CD4-positive, alpha-beta T cell treated with Interleukin-12 subunit alpha and Interleukin-12 subunit beta, for 1 hour (primary cell): ENCODE measurements around the gene PRSS22.

Experiments used
- DNase-seq: peaks from one replicate; pipeline ENCODE4 v3.0.0-alpha.2; 2020

The PRSS22 gene

GRCh38 chr16:2857451-2858244, at the start of gene PRSS22:
Gene PRSS22 (minus strand): TSS chr16:2858170. CDS start chr16:2858104, 66 bp downstream.
- DNase-seq = no peak

DNA sequence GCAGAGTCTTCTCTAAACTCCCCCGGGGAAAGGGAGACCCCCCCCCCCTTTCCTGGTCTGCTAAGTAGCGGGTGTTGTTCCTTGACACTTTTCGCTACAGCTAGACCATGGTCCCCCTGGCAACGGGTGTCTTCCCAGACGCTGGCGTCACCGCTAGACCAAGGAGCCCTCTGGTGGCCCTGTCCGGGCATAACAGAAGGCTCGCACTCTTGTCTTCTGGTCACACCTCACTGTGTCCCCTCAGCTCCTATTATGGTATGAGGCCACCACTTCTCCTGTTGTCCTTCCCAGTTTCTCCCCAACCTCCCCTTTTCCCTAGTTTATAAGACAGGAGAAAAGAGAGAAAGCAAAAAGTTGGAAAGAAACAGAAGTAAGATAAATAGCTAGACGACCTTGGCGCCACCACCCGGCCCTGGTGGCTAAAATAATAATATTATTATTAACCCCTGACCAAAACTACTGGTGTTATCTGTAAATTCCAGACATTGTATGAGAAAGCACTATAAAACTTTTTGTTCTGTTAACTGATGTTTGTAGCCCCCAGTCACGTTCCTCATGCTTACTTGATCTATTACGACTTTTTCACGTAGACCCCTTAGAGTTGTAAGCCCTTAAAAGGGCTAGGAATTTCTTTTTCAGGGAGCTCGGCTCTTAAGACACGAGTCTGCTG, 49.2 kb upstream of the PRSS22 start:
- peak; percentile 71 for DNase-seq

DNA sequence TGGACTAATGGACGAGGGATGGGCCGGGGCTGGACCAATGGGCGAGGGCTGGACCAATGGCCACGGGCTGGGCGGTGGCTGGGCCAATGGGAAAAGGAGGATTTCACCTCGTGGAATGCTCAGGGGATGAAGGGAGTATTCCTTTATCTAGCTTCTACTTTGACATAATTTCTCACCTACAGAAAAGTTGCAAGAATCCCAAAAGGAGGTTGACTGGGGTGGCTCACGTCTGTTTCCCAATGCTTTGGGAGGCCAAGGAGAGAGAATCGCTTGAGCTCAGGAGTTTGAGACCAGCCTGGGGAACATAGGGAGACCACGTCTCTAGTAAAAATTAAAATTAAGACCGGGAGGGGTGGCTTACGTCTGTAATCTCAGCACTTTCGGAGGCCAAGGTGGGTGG, 48.0 kb upstream of the PRSS22 start:
- no peak for DNase-seq

- DNase-seq = peak; percentile 95
Observed at GRCh38 chr16:2905241-2905987, 47.4 kb upstream of the PRSS22 start.

- DNase-seq = no peak
Observed at GRCh38 chr16:2904922-2905240, 46.9 kb upstream of the PRSS22 start.

DNA sequence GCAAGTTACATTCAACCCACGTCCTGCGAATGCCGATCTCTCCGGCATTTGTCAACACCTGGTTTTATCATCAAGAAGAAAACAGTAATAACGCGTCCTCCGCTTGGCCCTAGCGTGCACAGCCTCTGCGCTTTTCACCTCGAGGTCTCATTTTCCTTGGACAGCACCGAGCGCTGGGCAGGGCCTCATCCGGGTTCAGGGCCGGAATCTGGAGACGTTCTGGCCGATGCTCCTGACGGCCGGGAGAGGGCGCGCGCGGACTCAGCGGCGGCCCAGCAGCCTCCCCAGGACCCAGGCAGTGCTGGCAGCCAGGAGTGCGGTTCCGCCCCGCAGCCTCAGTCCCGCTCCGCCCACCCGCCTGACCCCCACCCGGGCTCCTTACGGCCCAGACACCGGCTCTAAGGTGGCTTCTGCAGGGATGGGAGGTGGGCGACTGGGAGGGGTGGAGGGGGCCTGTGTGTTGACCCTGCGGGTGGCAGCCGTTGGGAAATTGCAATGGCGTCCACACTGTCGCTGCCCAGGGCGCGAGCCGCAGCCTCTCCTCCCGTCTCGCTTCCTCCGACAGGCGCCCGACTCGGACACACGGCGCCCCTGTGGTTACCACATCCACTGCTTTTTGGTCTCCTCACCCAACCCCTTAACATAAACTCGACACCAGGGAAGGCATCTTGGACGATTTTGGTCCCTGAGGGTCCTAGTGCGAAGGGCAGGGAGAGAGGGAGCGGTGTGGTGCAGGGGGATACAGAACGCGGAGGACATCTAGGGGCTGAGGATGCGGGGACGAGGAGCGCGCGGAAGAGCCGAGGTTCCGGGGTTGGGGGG, 46.3 kb upstream of the PRSS22 start:
- DNase-seq = peak; percentile 82

DNA sequence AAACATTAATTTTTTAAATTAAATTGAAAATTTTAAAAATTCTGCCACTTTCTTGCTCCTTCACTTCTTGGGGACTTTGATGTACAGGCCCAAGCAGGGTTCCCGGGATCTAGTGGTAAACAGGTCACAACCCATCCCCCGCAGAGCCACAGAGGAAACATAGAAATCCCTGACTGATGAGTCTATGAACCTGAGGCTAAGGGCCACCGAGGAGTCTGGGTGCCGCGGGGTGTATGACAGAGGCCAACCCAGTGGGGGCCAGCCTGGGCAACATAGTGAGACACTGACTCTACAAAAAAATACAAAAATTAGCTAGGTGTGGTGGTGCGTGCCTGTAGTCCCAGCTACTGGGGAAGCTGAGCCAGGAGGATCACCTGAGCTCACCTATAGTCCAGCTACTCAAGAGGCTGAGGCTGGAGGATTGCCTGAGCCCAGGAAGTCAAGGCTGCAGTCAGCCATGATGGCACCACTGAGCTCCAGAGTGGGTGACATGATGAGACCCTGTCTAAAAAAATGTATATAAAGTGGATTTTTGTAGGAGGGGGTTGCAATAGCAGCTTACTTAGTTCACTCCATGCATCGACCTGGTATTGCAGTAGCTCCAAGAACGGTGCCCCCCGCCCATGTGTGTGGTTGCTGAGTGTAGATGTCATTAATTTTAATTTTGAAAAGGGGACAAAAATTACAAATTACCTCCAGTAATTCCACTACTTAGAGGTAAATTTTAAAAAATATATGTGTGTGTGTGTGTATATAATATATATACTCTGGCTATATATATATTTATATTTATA, 44.6 kb upstream of the PRSS22 start:
- DNase-seq = no peak

DNA sequence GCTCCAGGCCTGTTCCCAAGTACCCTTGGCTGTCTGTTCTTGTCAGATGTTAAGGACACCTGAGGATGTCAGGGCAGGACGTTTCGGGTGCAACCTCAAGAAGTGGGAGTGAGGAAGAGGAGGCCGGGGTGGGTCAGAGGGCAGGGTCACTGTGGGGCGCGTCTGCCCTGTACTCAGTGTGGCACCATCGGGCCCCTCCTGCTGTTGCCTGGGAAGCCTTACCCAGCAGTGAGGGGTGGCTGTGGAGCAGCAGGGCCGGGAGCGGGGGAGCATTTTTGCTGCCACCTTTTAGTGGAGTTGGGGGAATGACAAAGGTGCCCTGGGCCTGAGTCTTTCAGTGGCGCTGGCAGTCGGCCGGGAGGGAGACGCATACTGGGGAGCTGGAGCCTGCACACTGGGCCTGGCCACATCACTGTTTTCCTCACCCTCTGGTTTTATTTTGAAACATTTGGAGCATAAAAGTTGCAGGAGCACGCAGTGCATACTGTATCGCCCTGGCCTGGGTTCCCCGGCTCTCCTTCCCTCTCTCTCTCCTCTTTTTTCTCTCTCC, 42.6 kb upstream of the PRSS22 start:
- DNase-seq = no peak

GRCh38 chr16:2899564-2900072, 41.6 kb upstream of the PRSS22 start:
- no peak for DNase-seq

GRCh38 chr16:2898831-2899563, 41.0 kb upstream of the PRSS22 start:
- no peak for DNase-seq

- no peak for DNase-seq
Observed at GRCh38 chr16:2897110-2897509, 39.1 kb upstream of the PRSS22 start.

- DNase-seq = no peak
Observed at GRCh38 chr16:2896480-2897010, 38.6 kb upstream of the PRSS22 start.

GRCh38 chr16:2895813-2896212, 37.8 kb upstream of the PRSS22 start:
- no peak for DNase-seq

GRCh38 chr16:2894231-2894630, 36.3 kb upstream of the PRSS22 start:
- DNase-seq = no peak

- DNase-seq = no peak
Observed at GRCh38 chr16:2884041-2884451, 26.1 kb upstream of the PRSS22 start.

DNA sequence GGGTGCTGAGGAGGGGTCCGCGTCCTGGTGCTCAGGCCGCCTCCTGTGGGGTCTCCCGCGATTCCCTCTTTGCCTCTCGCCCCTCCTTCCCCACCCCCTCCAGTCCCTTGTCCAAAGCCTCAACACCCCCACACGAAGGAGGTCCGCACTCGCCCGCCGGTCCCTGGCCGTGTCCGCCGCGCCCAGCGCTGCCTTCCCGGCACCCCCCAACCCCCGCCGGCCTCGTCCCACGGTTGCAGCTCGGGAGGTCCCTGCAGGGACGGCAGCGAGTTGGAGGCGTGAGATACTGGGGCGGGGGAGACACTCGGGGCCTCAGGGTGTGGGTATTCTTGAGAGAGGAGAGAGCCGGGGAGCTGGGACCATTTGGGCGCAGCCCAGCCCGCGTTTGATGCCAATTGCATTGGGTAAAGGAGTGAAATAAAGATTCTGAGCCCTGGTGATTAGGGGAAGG, 25.5 kb upstream of the PRSS22 start:
- no peak for DNase-seq

GRCh38 chr16:2882650-2883457, 24.9 kb upstream of the PRSS22 start, which contains the start of gene FLYWCH2:
Gene FLYWCH2 (plus strand): TSS chr16:2883215. CDS start chr16:2896450, 13,235 bp downstream.
- peak; percentile 100 for DNase-seq

DNA sequence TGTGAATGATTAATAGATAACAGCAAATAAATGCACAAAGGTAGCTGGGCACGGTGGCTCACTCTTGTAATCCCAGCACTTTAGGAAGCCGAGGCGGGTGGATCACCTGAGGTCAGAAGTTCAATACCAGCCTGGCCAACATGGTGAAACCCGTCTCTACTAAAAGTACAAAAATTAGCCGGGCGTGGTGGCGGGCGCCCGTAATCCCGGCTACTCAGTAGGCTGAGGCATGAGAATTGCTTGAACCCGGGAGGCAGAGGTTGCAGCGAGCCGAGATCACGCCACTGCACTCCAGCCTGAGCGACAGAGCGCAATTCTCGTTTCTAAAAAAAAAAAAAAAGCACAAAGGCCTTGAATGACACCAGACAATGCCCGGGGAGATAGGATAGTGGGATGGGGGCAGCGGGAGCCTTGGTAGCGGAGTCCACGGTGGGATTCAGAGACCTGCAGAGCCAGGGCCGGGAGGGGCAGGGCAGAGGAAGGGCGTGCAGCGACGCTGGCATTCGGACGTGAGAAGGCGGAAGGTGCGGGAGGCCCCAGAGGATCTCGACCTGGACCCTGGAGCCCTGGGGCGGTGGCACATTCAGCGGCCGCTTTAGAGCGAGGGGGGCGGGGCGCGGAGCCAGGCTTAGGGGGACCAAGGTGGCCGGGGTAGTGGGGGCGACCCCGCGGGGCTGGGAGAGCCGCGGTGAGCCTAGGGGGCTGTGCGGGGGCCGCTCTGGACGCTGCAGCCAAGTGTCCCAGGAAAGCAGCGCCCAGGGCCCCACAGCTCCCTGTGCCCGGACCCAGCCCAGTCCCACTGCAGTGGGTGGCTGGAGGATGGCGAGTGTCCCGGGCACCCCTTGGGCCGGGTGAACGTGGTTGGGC, 24.0 kb upstream of the PRSS22 start:
- peak; percentile 31 for DNase-seq
